ENCODE measurements around the gene SGSM1. TPM values are rescaled to one million over a fixed set of nuclear protein-coding genes. Genes with fewer than 3 reads are reported as not detected.

The SGSM1 gene
- total and polyA plus RNA-seq, 10 of the 15 experiments (the other 5 are each of a cell fraction or from before 2014, with no cell fraction given), result not detected

- TF ChIP-seq NFXL1 (IDR thresholded peaks at IDR 0.05; ENCODE audit: borderline replicate concordance) (no peak), NKRF (conservative IDR thresholded peaks at IDR 0.05) (no peak), ZNF384 (IDR thresholded peaks at IDR 0.05; ENCODE audit: borderline replicate concordance, low read depth, low read length) (no peak), STAT1 (conservative IDR thresholded peaks at IDR 0.05) (no peak), EED (IDR thresholded peaks at IDR 0.05; ENCODE audit: low read depth) (no peak), HSF1 (IDR thresholded peaks at IDR 0.05; ENCODE audit: low read depth, low read length) (no peak), ZSCAN29 (IDR thresholded peaks at IDR 0.05) (no peak), ATF7 (IDR thresholded peaks at IDR 0.05; ENCODE audit: low read depth) (no peak), CBX3 (IDR thresholded peaks at IDR 0.05; ENCODE audit: borderline replicate concordance, low read depth) (no peak), TAF1 (IDR thresholded peaks at IDR 0.05; ENCODE audit: borderline replicate concordance, low read depth, low read length) (no peak), FOS (IDR thresholded peaks at IDR 0.05; ENCODE audit: borderline replicate concordance, extremely low read depth, insufficient read length) (no peak), MXI1 (IDR thresholded peaks at IDR 0.05; ENCODE audit: low read depth, low read length) (no peak), NFYB (IDR thresholded peaks at IDR 0.05; ENCODE audit: insufficient read depth, low read depth, low read length) (no peak), BHLHE40 (IDR thresholded peaks at IDR 0.05; ENCODE audit: borderline replicate concordance in 1 of 2, low read depth in 2 of 2, low read length in 1 of 2) (no peak), BCL11A (IDR thresholded peaks at IDR 0.05; ENCODE audit: low read depth, low read length) (no peak), CEBPB (IDR thresholded peaks at IDR 0.05; ENCODE audit: borderline replicate concordance in 1 of 2, low read depth in 2 of 2, low read length in 2 of 2) (no peak), RCOR1 (conservative IDR thresholded peaks at IDR 0.05; ENCODE audit: low read depth, low read length) (no peak)
- Histone ChIP-seq H3K4me1 (ENCODE audit: control insufficient read depth, insufficient read depth, low read length) (no peaks in the 10 kb centered on the region), H3K27me3 (replicated peaks in 1 of 2; ENCODE audit: control insufficient read depth in 2 of 2, insufficient read depth in 2 of 2, low read length in 1 of 2) (no peaks in the 10 kb centered on the region), H3K9ac (ENCODE audit: control insufficient read depth, insufficient read depth, low read length) (no peak overlapping the region), H3K4me2 (ENCODE audit: control insufficient read depth, insufficient read depth) (no peak overlapping the region), H3K36me3 (ENCODE audit: control insufficient read depth in 2 of 2, insufficient read depth in 2 of 2, low read length in 1 of 2) (no peaks in the 10 kb centered on the region), H3K9me3 (replicated peaks; ENCODE audit: control insufficient read depth, insufficient read depth, low read length) (no peaks in the 10 kb centered on the region), H3K79me2 (ENCODE audit: control insufficient read depth, insufficient read depth, low read length) (no peaks in the 10 kb centered on the region), H3K27ac (ENCODE audit: control insufficient read depth, insufficient read depth) (no peak overlapping the region), H4K20me1 (ENCODE audit: control insufficient read depth, insufficient read depth) (no peaks in the 10 kb centered on the region), H2AFZ (ENCODE audit: control insufficient read depth, low read depth, low read length) (no peak overlapping the region), H3K4me3 (no peak overlapping the region)
- 14% methylated on average over 6 of the region's 6 CpGs for WGBS (ENCODE audit: insufficient coverage, insufficient replicate concordance, low lambda C conversion rate, missing lambda C conversion rate)
- ChIA-PET POLR2A (no interaction called here), SMC1A (ENCODE audit: uncharacterized antibody, unreplicated experiment) (no interaction called here), RAD21 (ENCODE audit: unreplicated experiment) (no interaction called here), CTCF (no interaction called here)
- intact Hi-C loops (cut with micrococcal nuclease; ENCODE audit: unreplicated experiment), result no loop called here
- DNase-seq (ENCODE audit: low read depth, low spot score) (no peak), FAIRE-seq (no peak), ATAC-seq (no peak)
- BruUV-seq (replicated peaks), result no TSS peak
- in situ Hi-C loops (cut with MboI), result no loop called here
Observed at GRCh38 chr22:24883432-24883831, 77.4 kb downstream of the SGSM1 start.

Data from GM12878 (cell line).